Panc1 (cell line): Measurements from ENCODE around the gene DOK6. TPM values are rescaled to one million over a fixed set of nuclear protein-coding genes. Genes with fewer than 3 reads are reported as not detected.

Experiments
- ATAC-seq: fragments of 200-7000 bp; cut with Tn5 transposase; 2 replicates; pipeline ENCODE4 v1.9.1; 2020; ENCODE audit warnings: mild to moderate bottlenecking, moderate library complexity
- BruUV-seq: library from RNA; stranded (reverse); fragments of 400-500 nt; replicated peaks from 2 replicates; lab custom pipeline; 2021; lab: Mats Ljungman, UMichigan
- CTCF ChIA-PET: fragments of 300-600 bp; sonication (Branson Sonifier 250); formaldehyde crosslinking; loops from one replicate; lab custom pipeline; 2022; ENCODE audit warnings: antibody characterized with exemption; lab: Charles Lee
- POLR2A ChIA-PET: fragments of 300-600 bp; sonication (Branson Sonifier 250); formaldehyde crosslinking; loops from one replicate; lab custom pipeline; 2022; ENCODE audit warnings: antibody characterized with exemption; lab: Charles Lee
- DNase-seq: peaks from one replicate; pipeline ENCODE4 v3.0.0-alpha.2; 2010; ENCODE audit warnings: low read depth, low spot score
- H3K27ac ChIP-seq: 2 replicates; pipeline ENCODE4 v1.5.1; 2011; ENCODE audit warnings: mild to moderate bottlenecking, low read length, inconsistent platforms
- H3K27me3 ChIP-seq: fragments of 200-500 bp; sonication (Bioruptor generic); 2 replicates; pipeline ENCODE4 v1.6.0; 2014; ENCODE audit warnings: low read length, inconsistent platforms; ENCODE audit not compliant: control insufficient read depth, insufficient read depth
- H3K36me3 ChIP-seq: fragments of 200-500 bp; sonication (Bioruptor generic); 2 replicates; pipeline ENCODE4 v1.5.1; 2014; ENCODE audit warnings: inconsistent platforms, mild to moderate bottlenecking, low read length, moderate library complexity; ENCODE audit not compliant: control insufficient read depth, insufficient read depth
- H3K4me1 ChIP-seq: 2 replicates; pipeline ENCODE4 v1.5.1; 2011; ENCODE audit warnings: inconsistent platforms, mild to moderate bottlenecking, low read length, moderate library complexity; ENCODE audit not compliant: control insufficient read depth, insufficient read depth
- H3K4me3 ChIP-seq, 2 experiments: 2 replicates each; pipeline ENCODE4 v1.5.1; 2011 to 2012; ENCODE audit warnings: low read depth in 2 of 2, low read length in 2 of 2, mild to moderate bottlenecking in 2 of 2, inconsistent platforms in 1 of 2, moderate library complexity in 1 of 2
- H3K9me3 ChIP-seq: fragments of 200-500 bp; sonication (Bioruptor generic); 2 replicates; pipeline ENCODE4 v1.5.1; 2014; ENCODE audit warnings: low read depth, mild to moderate bottlenecking, inconsistent platforms, low read length, moderate library complexity; ENCODE audit not compliant: control insufficient read depth, insufficient read depth
- CTCF ChIP-seq: fragments of 450-650 bp; IDR thresholded peaks from 2 replicates; pipeline ENCODE4 v1.5.1; 2017; ENCODE audit warnings: mild to moderate bottlenecking
- POLR2AphosphoS5 ChIP-seq: IDR thresholded peaks from 2 replicates; pipeline ENCODE4 v1.6.1; 2012; ENCODE audit warnings: mild to moderate bottlenecking, low read depth, low read length, moderate library complexity
- REST ChIP-seq, 2 experiments: IDR thresholded peaks; 2 replicates each; pipeline ENCODE4 v1.6.1; 2011 to 2012; ENCODE audit warnings: low read depth in 2 of 2, control low read depth in 1 of 2, low read length in 1 of 2, mild to moderate bottlenecking in 1 of 2, moderate library complexity in 1 of 2; ENCODE audit not compliant: insufficient read depth in 1 of 2
- SIN3A ChIP-seq: IDR thresholded peaks from 2 replicates; pipeline ENCODE4 v1.6.1; 2012; ENCODE audit warnings: low read depth, mild to moderate bottlenecking, low read length, moderate library complexity, borderline replicate concordance; ENCODE audit not compliant: insufficient read depth
- TCF7L2 ChIP-seq: IDR thresholded peaks from 2 replicates; pipeline ENCODE4 v1.6.1; 2011; ENCODE audit warnings: mild to moderate bottlenecking, low read depth, low read length, inconsistent platforms
- in situ Hi-C: cut with HindIII; loops from 2 replicates; pipeline ENCODE4 v1.10.0; 2016; ENCODE audit warnings: low sequenced_read_pairs, low pct_unique_long_range_greater_than_20kb
- intact Hi-C: fragments of 100-400 bp; cut with micrococcal nuclease; formaldehyde crosslinking; loops from one replicate; pipeline ENCODE4 v1.10.0; 2022; ENCODE audit not compliant: unreplicated experiment
- total RNA-seq: library from RNA; stranded (reverse); gene quantifications from one replicate; pipeline ENCODE4 v1.2.1, GENCODE V29; 2021; ENCODE audit not compliant: unreplicated experiment

DOK6 gene
- total RNA-seq, 1 experiment from 2014 or later, result not detected

GRCh38 chr18:69814861-69815385 is 414.2 kb downstream of the DOK6 start:
- no peaks in the 10 kb centered on the region for H3K9me3 ChIP-seq
- no peak for ATAC-seq
- in situ Hi-C loops, result no loop called here
- TF ChIP-seq POLR2AphosphoS5 (no peak), REST (IDR thresholded peaks at IDR 0.05; ENCODE audit: insufficient read depth in 1 of 2, low read depth in 2 of 2, low read length in 1 of 2) (no peak), SIN3A (no peak), TCF7L2 (no peak), CTCF (no peak)
- DNase-seq, result no peak
- no peak overlapping the region for H3K27ac ChIP-seq
- H3K4me1 ChIP-seq, result no peaks in the 10 kb centered on the region
- H3K27me3 ChIP-seq, result no peaks in the 10 kb centered on the region
- CTCF ChIA-PET, result no interaction called here
- no peak overlapping the region for H3K4me3 ChIP-seq
- intact Hi-C loops, result no loop called here
- no TSS peak for BruUV-seq
- H3K36me3 ChIP-seq, result no peaks in the 10 kb centered on the region
- POLR2A ChIA-PET, result no interaction called here

- in situ Hi-C loops, result no loop called here
- ChIA-PET POLR2A (no interaction called here), CTCF (no interaction called here)
- no peaks in the 10 kb centered on the region for H3K27me3 ChIP-seq
- no peaks in the 10 kb centered on the region for H3K9me3 ChIP-seq
- no peaks in the 10 kb centered on the region for H3K36me3 ChIP-seq
- intact Hi-C loops, result no loop called here
- H3K4me3 ChIP-seq, result no peak overlapping the region
- H3K27ac ChIP-seq, result no peak overlapping the region
- no peak for ATAC-seq
- no TSS peak for BruUV-seq
- DNase-seq, result no peak
- TF ChIP-seq SIN3A, result no peak
- no peak for TF ChIP-seq TCF7L2
- no peaks in the 10 kb centered on the region for H3K4me1 ChIP-seq
Measured at GRCh38 chr18:69817335-69817940, 416.8 kb downstream of the DOK6 start.

- Histone ChIP-seq H3K4me1 (no peaks in the 10 kb centered on the region), H3K36me3 (no peaks in the 10 kb centered on the region), H3K9me3 (no peaks in the 10 kb centered on the region), H3K27ac (no peak overlapping the region), H3K27me3 (no peaks in the 10 kb centered on the region), H3K4me3 (no peak overlapping the region)
- ChIA-PET CTCF (no interaction called here), POLR2A (no interaction called here)
- DNase-seq (no peak), ATAC-seq (no peak)
- in situ Hi-C loops, result no loop called here
- BruUV-seq, result no TSS peak
- intact Hi-C loops, result no loop called here
- TF ChIP-seq TCF7L2 (no peak), CTCF (no peak), REST (IDR thresholded peaks at IDR 0.05; ENCODE audit: insufficient read depth in 1 of 2, low read depth in 2 of 2, low read length in 1 of 2) (no peak), POLR2AphosphoS5 (no peak), SIN3A (no peak)
Measured at GRCh38 chr18:69819460-69819859, 418.8 kb downstream of the DOK6 start.
